GM04503 (cell line): ENCODE results near the gene SCG2.
A peak's percentile ranks its signal among the peaks of the same experiment; 100 is the strongest.
"Not testable (repeated sequence)": the region's sequence is repeated elsewhere in the genome, so short reads cannot be mapped to it uniquely, and the experiment has no call there.

ENCODE experiments used
- DNase-seq: peaks from one replicate; pipeline ENCODE4 v3.0.0-alpha.2; 2012; ENCODE audit warnings: low read depth

The SCG2 gene

DNA sequence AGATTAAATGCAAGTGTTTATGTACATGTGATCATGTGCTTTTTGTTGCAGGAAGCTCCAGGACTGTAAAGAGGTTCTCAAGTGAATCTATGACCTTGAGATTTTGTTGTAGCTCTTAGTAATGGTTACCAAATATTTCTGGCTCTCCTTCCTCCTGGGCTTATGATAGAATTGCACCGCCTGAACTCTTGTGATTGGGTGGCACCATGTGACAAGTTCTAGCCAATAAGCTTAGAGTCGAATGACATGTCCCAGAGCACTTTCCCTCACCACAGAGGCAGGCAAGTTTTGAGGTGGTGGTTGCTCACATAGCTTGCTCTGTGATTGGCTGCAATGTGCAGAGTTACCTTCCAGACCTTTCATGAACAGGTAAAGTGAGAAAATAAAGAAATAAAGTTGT is 8.9 kb upstream of the SCG2 start:
- no peak for DNase-seq

DNA sequence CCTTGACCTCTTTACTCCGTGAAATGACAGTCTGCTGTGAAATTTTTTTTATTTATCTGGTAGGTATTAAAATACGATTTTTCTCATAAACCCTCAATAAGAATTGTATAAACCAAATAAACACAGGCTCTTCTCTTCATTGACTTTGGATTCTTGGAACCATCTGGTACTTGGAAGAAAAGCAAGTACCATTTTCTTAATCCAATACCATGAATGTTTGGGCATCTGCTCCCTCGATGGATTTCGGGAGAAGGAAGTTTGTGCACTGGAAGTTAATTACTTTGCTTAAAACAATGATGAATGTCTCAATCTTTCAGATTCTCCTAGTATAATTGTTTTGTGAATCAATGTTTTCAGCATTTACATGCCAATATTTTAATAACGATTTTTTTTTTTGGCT is 5.3 kb upstream of the SCG2 start:
- DNase-seq, result no peak

DNA sequence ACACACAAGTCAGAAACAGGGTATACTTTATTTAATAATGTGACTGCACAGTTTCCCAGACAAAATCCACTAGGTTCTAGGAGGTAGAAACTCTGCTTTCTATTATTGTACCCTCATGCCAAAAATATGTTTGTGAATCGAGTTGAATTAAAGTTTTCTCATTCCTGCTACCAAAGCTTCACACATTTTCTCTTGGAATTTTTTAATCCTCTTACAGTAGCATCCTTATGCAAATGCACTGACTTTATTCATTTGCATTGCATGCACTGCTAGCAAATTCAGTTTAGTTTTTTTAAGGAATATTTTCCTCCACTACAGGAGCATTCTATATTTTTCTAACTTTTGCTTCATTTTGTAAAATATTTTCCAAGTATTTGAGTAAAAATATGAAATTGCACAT is 4.8 kb upstream of the SCG2 start:
- DNase-seq, result no peak

- no peak for DNase-seq
These were observed 2.1 kb upstream of the SCG2 start for GRCh38 chr2:223604231-223604630.

GRCh38 chr2:223602972-223603371 is 811 bp upstream of the SCG2 start:
- DNase-seq, result no peak

DNA sequence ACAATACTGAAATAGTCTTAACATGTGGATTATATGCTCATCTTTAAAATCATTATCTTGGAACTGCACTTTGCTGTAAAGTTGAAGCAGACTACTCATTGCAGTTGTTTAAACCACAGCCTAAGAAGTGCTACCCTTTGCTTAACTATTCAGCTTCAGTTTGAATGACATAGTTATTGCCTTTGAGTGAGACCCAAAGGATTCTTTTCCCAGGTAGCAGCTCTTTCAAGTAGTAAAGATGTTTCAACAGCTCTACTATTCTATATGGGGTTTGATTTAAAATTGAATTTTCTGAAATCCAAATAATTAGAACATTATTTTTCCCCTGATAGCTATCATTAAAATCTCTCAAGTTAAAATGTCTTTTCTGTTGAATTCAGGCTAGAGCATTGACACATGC is 1.1 kb downstream of the SCG2 start:
- DNase-seq, result no peak

DNA sequence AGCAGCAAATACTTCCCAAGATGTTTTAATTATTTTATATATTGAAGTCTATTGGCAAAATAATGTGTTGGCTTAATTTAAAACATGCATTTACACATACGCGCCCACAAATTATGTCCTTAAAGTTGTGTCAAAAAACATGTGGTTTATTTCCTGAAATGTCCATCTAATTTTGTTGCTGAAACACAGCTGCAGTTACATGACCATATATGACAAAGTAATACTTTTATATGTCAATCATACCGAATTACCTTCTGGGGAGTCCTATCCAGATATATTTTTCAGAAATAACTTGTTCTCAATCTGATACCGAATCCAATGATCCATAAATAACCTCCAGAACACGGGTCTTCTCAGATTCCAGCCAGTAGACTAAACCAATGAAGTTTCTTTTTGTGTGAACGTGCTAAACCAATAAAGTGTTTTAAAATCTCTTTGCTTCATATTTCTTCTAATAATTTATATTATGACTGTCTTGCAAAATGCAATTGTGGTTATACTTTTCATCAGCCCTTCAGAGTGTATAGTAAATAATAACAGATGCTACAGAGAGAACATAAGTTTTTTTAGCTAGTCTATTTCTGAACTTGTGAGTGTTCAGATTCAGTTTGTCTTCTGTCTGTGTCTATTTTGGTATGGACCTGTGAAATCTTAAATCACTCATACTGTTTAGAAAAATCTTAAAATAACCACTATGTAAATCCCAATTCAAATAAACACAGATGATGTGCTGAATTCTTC is 2.4 kb downstream of the SCG2 start:
- DNase-seq, result no peak

- DNase-seq, result no peak
These were observed 3.0 kb downstream of the SCG2 start for GRCh38 chr2:223598994-223599639.

GRCh38 chr2:223597076-223597475 is 5.1 kb downstream of the SCG2 start:
- DNase-seq, result no peak

DNA sequence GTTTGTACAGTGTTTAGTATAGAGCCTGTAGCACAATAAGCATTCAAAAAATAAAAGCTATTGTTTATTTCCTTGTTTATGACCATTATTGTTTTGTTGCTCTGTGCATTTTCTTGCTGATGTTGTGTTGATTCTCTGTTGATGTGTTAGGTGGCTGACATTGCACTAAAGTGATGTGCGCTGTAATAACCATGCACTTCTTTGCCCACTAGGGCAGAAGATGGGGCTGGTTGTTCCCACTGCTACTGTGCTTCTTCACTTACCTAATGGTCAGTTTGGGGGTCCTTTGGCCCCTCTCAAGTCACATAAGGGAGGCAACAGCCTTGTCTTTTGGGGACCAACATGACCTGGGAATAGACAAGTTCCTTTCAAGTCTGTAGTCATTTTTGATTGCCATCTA is 6.0 kb downstream of the SCG2 start:
- no peak for DNase-seq

GRCh38 chr2:223594831-223595230 is 7.3 kb downstream of the SCG2 start:
- DNase-seq, result no peak

GRCh38 chr2:223594259-223594658 is 7.9 kb downstream of the SCG2 start:
- no peak for DNase-seq

- not testable (repeated sequence) for DNase-seq
These were observed 9.5 kb downstream of the SCG2 start for GRCh38 chr2:223592689-223593088.

DNA sequence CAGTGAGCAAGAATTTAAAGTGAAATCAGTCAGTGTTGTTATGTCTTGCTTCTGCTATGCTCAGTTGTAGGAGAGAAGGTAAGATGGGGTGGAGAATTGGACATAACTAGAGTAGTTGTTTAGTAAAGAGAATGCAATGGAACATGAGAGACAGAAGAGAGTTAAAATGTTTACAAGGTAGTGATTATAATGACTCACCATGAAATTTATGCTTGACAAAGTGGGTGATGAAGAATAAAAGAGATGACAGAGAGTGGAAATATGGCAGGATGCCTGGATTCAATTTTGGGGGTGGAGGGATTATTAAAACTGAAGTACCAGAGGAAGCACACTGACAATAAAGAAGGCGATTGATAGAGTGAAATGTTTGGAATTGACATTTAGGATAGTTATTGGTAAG is 10.6 kb downstream of the SCG2 start:
- DNase-seq, result no peak

- DNase-seq, result no peak
These were observed 11.2 kb downstream of the SCG2 start for GRCh38 chr2:223590964-223591363.

DNA sequence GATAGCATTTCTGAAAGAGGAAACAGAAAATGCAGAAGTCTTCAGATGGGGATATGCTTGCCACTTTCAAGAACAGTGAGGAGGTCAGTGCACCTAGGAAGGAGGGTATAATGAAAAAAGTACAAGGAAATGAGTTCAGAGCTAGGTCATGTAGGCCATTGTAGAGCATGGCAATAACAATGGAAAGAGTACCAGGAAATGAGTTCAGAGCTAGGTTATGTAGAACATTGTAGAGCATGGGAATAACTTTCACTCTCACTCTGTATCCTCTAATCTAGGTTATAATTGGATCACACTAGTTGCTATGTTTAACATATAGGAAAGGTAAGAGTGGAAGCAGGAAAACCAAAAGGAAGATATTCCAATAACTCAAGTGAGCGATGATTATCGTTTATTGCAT is 12.3 kb downstream of the SCG2 start:
- no peak for DNase-seq

GRCh38 chr2:223588251-223588650 is 13.9 kb downstream of the SCG2 start:
- DNase-seq, result no peak

GRCh38 chr2:223587301-223587700 is 14.9 kb downstream of the SCG2 start:
- no peak for DNase-seq

DNA sequence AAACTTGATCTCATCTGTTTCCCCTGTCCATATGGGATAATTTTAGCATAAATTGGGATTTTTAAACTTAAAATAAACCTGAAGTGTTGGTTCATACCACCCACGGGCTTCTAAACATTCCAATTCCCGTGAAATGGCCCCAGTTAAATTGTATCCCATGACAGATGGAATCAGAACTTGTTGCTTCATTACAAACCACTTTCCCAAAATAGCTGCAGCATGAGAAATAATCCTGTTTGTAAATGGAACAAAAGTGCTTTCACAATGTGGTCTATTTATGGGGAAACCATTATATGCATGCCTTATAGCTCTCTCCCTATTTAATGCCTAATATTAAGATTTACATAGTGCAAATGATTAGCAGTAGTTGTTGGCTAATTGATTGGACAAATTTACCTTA is 15.9 kb downstream of the SCG2 start:
- peak; percentile 71 for DNase-seq

GRCh38 chr2:223585666-223586065 is 16.5 kb downstream of the SCG2 start:
- DNase-seq, result no peak

DNA sequence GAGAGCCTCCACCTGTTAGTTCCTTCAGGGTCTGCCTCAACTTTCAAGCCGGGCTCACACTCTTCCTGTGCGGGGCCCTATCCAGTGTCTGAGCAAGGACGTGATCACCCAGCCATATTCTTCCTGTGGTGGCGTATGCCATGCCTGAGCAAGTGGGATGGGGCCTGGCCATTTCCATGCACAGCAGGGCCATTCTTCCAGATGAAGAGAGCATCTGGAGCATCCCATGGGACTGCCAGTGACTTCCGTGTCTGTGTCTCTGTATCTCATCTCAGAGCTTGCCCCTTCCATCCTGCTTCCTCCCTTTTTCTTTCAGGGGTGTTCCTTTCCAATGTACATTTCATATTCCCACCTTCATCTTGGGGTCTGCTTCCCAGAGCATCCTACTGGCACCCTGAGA is 20.2 kb downstream of the SCG2 start:
- DNase-seq, result no peak

GRCh38 chr2:223580951-223581350 is 21.2 kb downstream of the SCG2 start:
- no peak for DNase-seq

DNA sequence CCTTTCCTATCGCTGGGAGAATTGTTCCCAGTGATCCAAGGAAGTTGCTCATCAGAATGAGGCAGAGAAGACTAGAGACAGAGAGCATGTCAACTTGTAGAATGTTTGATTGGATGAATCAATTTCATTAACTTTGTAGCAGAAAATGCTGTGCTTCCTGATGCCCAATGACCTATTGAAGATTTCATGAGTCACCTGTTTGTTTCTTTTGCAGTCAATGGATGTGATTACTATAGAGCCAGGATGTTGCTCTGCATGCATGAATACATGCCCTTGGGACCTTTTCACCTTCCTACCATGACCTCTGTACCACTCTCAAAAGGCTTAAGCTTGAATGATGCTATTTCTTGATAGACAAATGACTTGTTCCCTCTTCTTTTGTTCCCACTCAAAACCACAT is 23.3 kb downstream of the SCG2 start:
- no peak for DNase-seq

DNA sequence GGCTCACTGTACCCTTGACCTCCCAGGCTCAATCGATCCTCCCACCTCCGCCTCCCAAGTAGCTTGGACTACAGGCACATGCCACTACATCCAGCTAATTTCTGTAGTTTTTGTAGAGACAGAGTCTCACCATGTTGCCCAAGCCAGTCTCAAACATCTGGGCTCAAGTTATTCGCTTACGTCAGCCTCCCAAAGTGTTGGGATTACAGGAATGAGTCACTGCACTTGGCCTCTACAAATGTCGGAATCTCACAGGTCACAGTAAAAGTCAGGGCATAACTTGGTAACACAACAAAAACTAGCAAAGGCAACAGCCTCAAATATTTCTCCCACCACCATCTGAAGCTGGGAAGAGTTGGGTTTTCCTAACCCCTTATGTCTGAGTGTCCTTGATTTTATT is 25.3 kb downstream of the SCG2 start:
- DNase-seq, result peak; percentile 96
